ENCODE results near the gene SORBS2. TPM values are rescaled to one million over a fixed set of nuclear protein-coding genes. Genes with fewer than 3 reads are reported as not detected.

The SORBS2 gene
- total RNA-seq, 2 experiments from 2014 or later: not detected

DNA sequence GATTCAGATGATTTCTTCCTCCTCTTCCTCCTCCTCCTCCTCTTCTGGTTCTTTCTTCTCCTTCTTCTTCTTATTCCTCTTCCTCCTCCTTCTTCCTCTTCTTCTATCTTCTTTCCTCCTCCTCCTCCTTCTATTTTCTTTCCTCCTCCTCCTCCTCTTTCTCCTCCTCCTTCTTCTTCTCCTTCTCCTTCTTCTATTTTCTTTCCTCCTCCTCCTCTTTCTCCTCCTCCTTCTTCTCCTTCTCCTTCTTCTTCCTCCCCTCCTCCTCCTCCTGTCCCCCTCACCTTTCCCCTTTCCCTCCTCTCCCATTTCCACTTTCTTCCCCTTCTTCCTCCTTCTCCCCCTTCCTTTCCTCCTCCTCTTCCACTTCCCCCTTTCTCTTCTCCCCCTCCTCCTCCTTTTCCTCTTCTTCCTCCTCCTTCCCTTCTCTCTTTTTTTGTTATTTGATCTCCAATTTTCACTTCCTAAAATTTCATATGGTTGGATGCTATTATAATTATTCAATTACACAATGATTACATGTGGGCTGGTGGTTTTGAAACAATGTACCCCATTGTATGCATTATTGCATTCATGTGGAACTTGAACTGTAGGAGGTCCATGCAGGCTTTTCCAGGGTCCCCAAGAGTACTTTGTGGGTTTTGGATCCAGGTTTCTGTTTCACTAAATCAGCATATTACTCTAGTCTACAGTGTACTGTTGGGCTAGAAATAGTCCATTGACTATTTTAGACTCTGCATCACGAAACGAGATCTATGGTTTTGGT lies 68.1 kb downstream of the SORBS2 start:
- Histone ChIP-seq H3K4me3 (ENCODE audit: low read length) (no peak overlapping the region), H3K4me1 (ENCODE audit: insufficient read depth, low read length) (no peaks in the 10 kb centered on the region), H3K9me3 (ENCODE audit: control insufficient read depth in 1 of 2, insufficient read depth in 1 of 2, low read length in 2 of 2) (peaks cover 0 to 11% of the 10 kb centered on the region in 2 experiments), H3K36me3 (ENCODE audit: insufficient read depth, low read length) (no peaks in the 10 kb centered on the region), H3K27me3 (ENCODE audit: control insufficient read depth in 1 of 2, insufficient read depth in 2 of 2, low read length in 2 of 2) (no peaks in the 10 kb centered on the region), H3K27ac (ENCODE audit: low read depth in 1 of 2, low read length in 2 of 2) (no peak overlapping the region)
- Mint-ChIP-seq H3K36me3 (ENCODE audit: low read depth) (no peaks in the 10 kb centered on the region), H3K9me3 (no peaks in the 10 kb centered on the region), H3K27me3 (peaks cover 21% of the 10 kb centered on the region), H3K4me1 (ENCODE audit: low read depth) (no peaks in the 10 kb centered on the region), H3K27ac (no peak overlapping the region), H3K4me3 (no peak overlapping the region)
- intact Hi-C loops (cut with DNase I, micrococcal nuclease): no loop called here
- ATAC-seq (ENCODE audit: poor library complexity) (no peak), DNase-seq (no peak)
- CTCF ChIA-PET: no interaction called here
- TF ChIP-seq, protein P1, sequence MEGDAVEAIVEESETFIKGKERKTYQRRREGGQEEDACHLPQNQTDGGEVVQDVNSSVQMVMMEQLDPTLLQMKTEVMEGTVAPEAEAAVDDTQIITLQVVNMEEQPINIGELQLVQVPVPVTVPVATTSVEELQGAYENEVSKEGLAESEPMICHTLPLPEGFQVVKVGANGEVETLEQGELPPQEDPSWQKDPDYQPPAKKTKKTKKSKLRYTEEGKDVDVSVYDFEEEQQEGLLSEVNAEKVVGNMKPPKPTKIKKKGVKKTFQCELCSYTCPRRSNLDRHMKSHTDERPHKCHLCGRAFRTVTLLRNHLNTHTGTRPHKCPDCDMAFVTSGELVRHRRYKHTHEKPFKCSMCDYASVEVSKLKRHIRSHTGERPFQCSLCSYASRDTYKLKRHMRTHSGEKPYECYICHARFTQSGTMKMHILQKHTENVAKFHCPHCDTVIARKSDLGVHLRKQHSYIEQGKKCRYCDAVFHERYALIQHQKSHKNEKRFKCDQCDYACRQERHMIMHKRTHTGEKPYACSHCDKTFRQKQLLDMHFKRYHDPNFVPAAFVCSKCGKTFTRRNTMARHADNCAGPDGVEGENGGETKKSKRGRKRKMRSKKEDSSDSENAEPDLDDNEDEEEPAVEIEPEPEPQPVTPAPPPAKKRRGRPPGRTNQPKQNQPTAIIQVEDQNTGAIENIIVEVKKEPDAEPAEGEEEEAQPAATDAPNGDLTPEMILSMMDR (IDR thresholded peaks at IDR 0.05): no peak
- POLR2A ChIA-PET: interaction anchor here (0.6 kb wide), 1 partner anchor 8 kb away, joined by 3 read pairs; no protein-coding TSS in a partner anchor

DNA sequence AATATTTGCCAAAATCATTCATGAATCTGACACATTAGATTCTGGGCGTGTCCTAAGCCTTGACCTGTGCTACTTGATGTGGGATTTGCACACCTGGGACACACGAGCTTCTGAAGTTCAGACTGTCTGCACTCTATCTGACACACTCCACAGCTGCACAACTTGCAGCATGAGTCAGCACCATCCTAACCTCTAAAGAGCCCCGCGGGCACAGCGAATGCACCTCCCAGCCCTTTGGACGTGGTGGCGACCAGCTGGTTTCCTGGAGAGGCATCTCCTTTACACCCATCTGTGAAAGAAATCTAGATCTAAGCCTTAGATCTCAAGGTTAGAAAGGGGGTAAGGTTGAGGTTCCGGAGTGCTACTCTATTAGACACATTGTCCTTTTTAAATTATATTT lies 69.2 kb downstream of the SORBS2 start:
- Histone ChIP-seq H3K4me3 (ENCODE audit: low read length) (no peak overlapping the region), H3K4me1 (ENCODE audit: insufficient read depth, low read length) (no peaks in the 10 kb centered on the region), H3K36me3 (ENCODE audit: insufficient read depth, low read length) (no peaks in the 10 kb centered on the region), H3K27me3 (ENCODE audit: control insufficient read depth in 1 of 2, insufficient read depth in 2 of 2, low read length in 2 of 2) (no peaks in the 10 kb centered on the region), H3K9me3 (ENCODE audit: control insufficient read depth in 1 of 2, insufficient read depth in 1 of 2, low read length in 2 of 2) (peaks cover 0 to 10% of the 10 kb centered on the region in 2 experiments), H3K27ac (ENCODE audit: low read depth in 1 of 2, low read length in 2 of 2) (no peak overlapping the region)
- ATAC-seq (ENCODE audit: poor library complexity) (no peak), DNase-seq (no peak)
- Mint-ChIP-seq H3K9me3 (no peaks in the 10 kb centered on the region), H3K27me3 (peaks cover 17% of the 10 kb centered on the region), H3K27ac (no peak overlapping the region), H3K4me3 (no peak overlapping the region), H3K36me3 (ENCODE audit: low read depth) (no peaks in the 10 kb centered on the region), H3K4me1 (ENCODE audit: low read depth) (no peaks in the 10 kb centered on the region)
- intact Hi-C loops (cut with DNase I, micrococcal nuclease): no loop called here
- TF ChIP-seq, protein P1 (IDR thresholded peaks at IDR 0.05): no peak
- POLR2A ChIA-PET: no interaction called here
- CTCF ChIA-PET: no interaction called here

DNA sequence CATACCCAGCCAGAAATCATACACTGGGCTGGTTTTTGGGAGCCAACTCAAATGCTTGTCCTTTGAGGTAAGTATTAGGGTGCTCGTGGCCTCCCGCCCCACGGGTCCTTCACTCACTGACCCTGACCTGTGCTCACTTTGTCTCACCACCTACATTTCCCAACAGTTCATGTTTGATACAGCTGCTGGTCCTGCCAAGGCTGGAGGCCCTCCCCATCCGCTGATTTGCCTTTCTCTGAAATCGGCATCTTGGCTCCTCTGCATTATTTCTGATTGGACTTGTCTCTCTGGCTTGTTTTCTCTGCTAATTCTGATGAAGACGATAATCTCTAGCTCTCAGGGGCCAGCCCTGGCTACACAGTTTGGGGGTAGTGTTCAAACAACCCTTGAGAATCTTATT lies 70.2 kb downstream of the SORBS2 start:
- Mint-ChIP-seq H3K27me3 (peaks cover 19% of the 10 kb centered on the region), H3K27ac (no peak overlapping the region), H3K4me3 (no peak overlapping the region), H3K9me3 (no peaks in the 10 kb centered on the region), H3K36me3 (ENCODE audit: low read depth) (no peaks in the 10 kb centered on the region), H3K4me1 (ENCODE audit: low read depth) (no peaks in the 10 kb centered on the region)
- intact Hi-C loops (cut with DNase I, micrococcal nuclease): no loop called here
- DNase-seq (no peak), ATAC-seq (ENCODE audit: poor library complexity) (no peak)
- Histone ChIP-seq H3K4me3 (ENCODE audit: low read length) (no peak overlapping the region), H3K27me3 (ENCODE audit: control insufficient read depth in 1 of 2, insufficient read depth in 2 of 2, low read length in 2 of 2) (no peaks in the 10 kb centered on the region), H3K4me1 (ENCODE audit: insufficient read depth, low read length) (no peaks in the 10 kb centered on the region), H3K9me3 (ENCODE audit: control insufficient read depth in 1 of 2, insufficient read depth in 1 of 2, low read length in 2 of 2) (peaks cover 0 to 5% of the 10 kb centered on the region in 2 experiments), H3K36me3 (ENCODE audit: insufficient read depth, low read length) (no peaks in the 10 kb centered on the region), H3K27ac (ENCODE audit: low read depth in 1 of 2, low read length in 2 of 2) (no peak overlapping the region)
- ChIA-PET CTCF (no interaction called here), POLR2A (no interaction called here)
- TF ChIP-seq, protein P1 (IDR thresholded peaks at IDR 0.05): no peak
